ENCODE results near the gene ACRBP. TPM values are rescaled to one million over a fixed set of nuclear protein-coding genes. Genes with fewer than 3 reads are reported as not detected.
A peak's percentile ranks its signal among the peaks of the same experiment; 100 is the strongest.

Gene ACRBP
- total and polyA plus RNA-seq, 4 experiments from 2014 or later = 0.25 to 16.3 (median 13.9) TPM; not detected in 1

DNA sequence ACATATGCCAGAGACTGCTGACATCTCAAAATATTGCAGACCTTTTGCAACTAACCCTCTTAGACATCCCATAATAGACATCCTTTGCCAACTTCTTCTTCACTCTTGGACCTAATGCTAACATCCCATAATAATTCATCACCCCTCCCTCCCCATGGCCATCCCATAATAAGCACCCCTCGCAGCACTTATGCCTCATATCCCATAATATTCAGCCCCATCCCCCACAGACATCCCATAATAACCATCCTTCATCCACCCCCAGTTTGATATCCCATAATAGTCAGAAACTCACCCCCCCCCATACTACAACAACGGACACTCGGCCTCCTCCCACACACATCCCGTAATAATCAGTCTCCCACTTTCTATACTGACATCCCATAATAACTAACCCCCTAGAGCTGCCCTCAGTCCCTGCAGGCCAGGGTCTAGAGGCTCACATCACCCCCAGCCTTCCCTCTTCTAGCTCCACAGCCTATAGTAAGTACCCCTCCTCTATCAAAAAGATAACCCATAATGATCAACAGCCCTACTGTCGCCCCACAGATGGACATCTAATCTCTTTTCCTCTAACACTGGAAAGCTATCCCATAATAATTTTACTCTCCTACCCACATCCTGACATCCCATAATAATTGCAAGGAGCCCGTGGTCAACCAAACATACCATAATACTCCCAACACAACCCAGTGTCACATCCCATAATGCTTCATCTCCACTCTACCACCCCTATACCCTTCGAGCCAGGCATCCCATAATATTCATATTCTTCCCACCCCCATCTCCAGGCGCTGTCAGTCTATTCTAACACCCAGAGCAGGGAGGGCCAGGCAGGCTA, 39.3 kb downstream of the ACRBP start:
- Histone ChIP-seq H3K9me3 (ENCODE audit: control insufficient read depth in 1 of 2, low read length in 2 of 2) (no peaks in the 10 kb centered on the region), H3K36me3 (ENCODE audit: insufficient read depth, low read length) (no peaks in the 10 kb centered on the region), H3K27ac (ENCODE audit: low read depth, low read length) (peak overlapping the region; percentile 84), H3K4me1 (ENCODE audit: insufficient read depth, low read length) (peaks cover 58% of the 10 kb centered on the region), H3K27me3 (ENCODE audit: insufficient read depth, low read length) (no peaks in the 10 kb centered on the region), H3K4me3 (ENCODE audit: low read length in 2 of 2) (no peak overlapping the region)
- DNase-seq = peak; percentile 74 to 90 (median 79)
- no peak overlapping the region for H3K27ac Mint-ChIP-seq
- peaks cover 41 to 55% (median 47%) of the 10 kb centered on the region in 4 donors for H3K4me1 Mint-ChIP-seq
- H3K4me3 Mint-ChIP-seq = no peak overlapping the region
- peaks cover 0 to 1% (median 0%) of the 10 kb centered on the region in 8 donors for H3K9me3 Mint-ChIP-seq
- H3K36me3 Mint-ChIP-seq = peaks cover 0 to 22% of the 10 kb centered on the region in 2 donors
- CTCF ChIA-PET (ENCODE audit: partially characterized antibody) = interaction anchor here (0.6 to 1.9 kb wide), 3 partner anchors 9 to 115 kb away, joined by 3 to 9 read pairs (median 3); no protein-coding TSS in a partner anchor
- intact Hi-C loops (cut with micrococcal nuclease) = loop anchor here (1.0 to 2.0 kb wide), 6 partner anchors 9 to 244 kb away; partner anchors contain the start of genes IFFO1, ING4, NOP2 and USP5
- POLR2A ChIA-PET (ENCODE audit: partially characterized antibody) = interaction anchor here (0.6 to 1.9 kb wide), 13 partner anchors 9 to 265 kb away, joined by 3 to 25 read pairs (median 4); partner anchors contain the start of genes GAPDH, MLF2, NOP2 and SPSB2
- H3K27me3 Mint-ChIP-seq = no peaks in the 10 kb centered on the region

- H3K9me3 Mint-ChIP-seq = peaks cover 0 to 3% (median 0%) of the 10 kb centered on the region in 8 donors
- intact Hi-C loops (cut with micrococcal nuclease) = loop anchor here (1.0 to 2.0 kb wide), 5 partner anchors 38 to 246 kb away; partner anchors contain the start of genes IFFO1, ING4, NOP2 and USP5
- H3K4me3 ChIP-seq (ENCODE audit: low read length in 2 of 2) = peak overlapping the region; percentile 21 to 62
- peak overlapping the region in 5 of 8 donors; percentile 91 to 95 (median 93) for H3K4me3 Mint-ChIP-seq
- peaks cover 58% of the 10 kb centered on the region for H3K4me1 ChIP-seq (ENCODE audit: insufficient read depth, low read length)
- ChIA-PET CTCF (ENCODE audit: partially characterized antibody) (interaction anchor here (0.8 to 1.6 kb wide), 6 partner anchors 9 to 160 kb away, joined by 3 to 7 read pairs (median 4); partner anchors contain the start of genes IFFO1 and PTMS), POLR2A (ENCODE audit: partially characterized antibody) (interaction anchor here (0.8 to 4.6 kb wide), 17 partner anchors 8 to 245 kb away, joined by 3 to 27 read pairs (median 7); partner anchors contain the start of genes CDCA3, COPS7A, LPAR5 and NOP2)
- no peaks in the 10 kb centered on the region for H3K9me3 ChIP-seq (ENCODE audit: control insufficient read depth in 1 of 2, low read length in 2 of 2)
- H3K27me3 ChIP-seq (ENCODE audit: insufficient read depth, low read length) = no peaks in the 10 kb centered on the region
- H3K27me3 Mint-ChIP-seq = no peaks in the 10 kb centered on the region
- H3K36me3 ChIP-seq (ENCODE audit: insufficient read depth, low read length) = peaks cover 13% of the 10 kb centered on the region
- H3K27ac ChIP-seq (ENCODE audit: low read depth, low read length) = peak overlapping the region; percentile 84
- peak; percentile 64 to 82 (median 65) for DNase-seq
- peaks cover 9 to 36% of the 10 kb centered on the region in 2 donors for H3K36me3 Mint-ChIP-seq
- peaks cover 38 to 55% (median 47%) of the 10 kb centered on the region in 4 donors for H3K4me1 Mint-ChIP-seq
- H3K27ac Mint-ChIP-seq = peak overlapping the region; percentile 89 to 98 (median 95)
Measured at GRCh38 chr12:6606331-6607131, 40.7 kb downstream of the ACRBP start.

DNA sequence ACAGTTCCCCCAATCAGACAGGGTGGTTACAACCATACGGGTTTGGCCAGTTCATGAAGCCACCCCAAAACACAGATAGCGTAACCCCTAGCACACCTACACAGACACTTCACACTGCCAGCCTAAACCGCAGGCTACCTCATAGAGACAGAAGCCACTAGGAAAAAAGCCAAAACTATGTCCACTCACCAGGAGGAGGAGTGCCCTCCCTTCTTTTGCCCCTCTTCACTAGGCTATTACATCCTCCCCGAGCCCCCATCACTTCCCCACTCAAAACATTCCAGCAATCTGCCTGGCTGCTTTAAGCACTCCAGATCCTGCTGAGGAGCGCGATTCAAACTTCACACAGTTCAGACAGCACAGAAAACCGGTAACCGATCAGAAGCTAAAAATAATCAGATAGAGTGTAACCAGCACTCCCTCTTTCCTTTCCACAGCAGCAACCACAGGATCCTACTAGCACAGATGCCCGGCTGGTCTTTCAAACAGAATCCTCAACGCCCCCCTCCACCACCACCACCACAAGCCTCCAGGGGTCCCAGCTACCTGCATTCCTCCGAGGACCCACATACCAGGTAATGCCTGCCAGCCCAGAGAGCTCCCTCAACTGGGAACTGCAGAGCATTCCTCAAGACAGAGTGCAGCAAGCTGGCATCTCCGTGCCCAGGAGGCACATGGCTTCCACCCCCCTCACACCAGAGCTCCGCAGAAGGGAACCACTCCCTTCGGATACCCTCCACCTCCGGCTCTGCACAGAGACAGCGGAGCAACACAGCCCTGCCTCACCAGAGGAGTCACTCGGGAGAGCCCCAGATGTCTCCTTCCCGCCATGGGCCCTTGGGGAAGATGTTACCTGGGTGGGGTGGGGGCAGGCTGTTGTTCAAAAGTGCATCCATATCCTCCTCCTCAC, 41.6 kb downstream of the ACRBP start:
- Histone ChIP-seq H3K27me3 (ENCODE audit: insufficient read depth, low read length) (no peaks in the 10 kb centered on the region), H3K4me3 (ENCODE audit: low read length in 2 of 2) (peak overlapping the region; percentile 21 to 62), H3K4me1 (ENCODE audit: insufficient read depth, low read length) (peaks cover 50% of the 10 kb centered on the region), H3K9me3 (ENCODE audit: control insufficient read depth in 1 of 2, low read length in 2 of 2) (no peaks in the 10 kb centered on the region), H3K36me3 (ENCODE audit: insufficient read depth, low read length) (peaks cover 22% of the 10 kb centered on the region), H3K27ac (ENCODE audit: low read depth, low read length) (peak overlapping the region; percentile 84)
- POLR2A ChIA-PET (ENCODE audit: partially characterized antibody) = interaction anchor here (0.6 to 4.6 kb wide), 24 partner anchors 9 to 338 kb away, joined by 3 to 27 read pairs (median 5); partner anchors contain the start of genes C12orf57, CDCA3, COPS7A and LPAR5
- peak overlapping the region in 5 of 8 donors; percentile 91 to 95 (median 93) for H3K4me3 Mint-ChIP-seq
- peak overlapping the region; percentile 89 to 98 (median 95) for H3K27ac Mint-ChIP-seq
- peaks cover 0 to 3% (median 0%) of the 10 kb centered on the region in 8 donors for H3K9me3 Mint-ChIP-seq
- H3K27me3 Mint-ChIP-seq = no peaks in the 10 kb centered on the region
- CTCF ChIA-PET (ENCODE audit: partially characterized antibody) = interaction anchor here (0.8 to 3.3 kb wide), 12 partner anchors 8 to 220 kb away, joined by 3 to 17 read pairs (median 4); partner anchors contain the start of genes IFFO1 and PTMS
- H3K36me3 Mint-ChIP-seq = peaks cover 17 to 45% of the 10 kb centered on the region in 2 donors
- peak; percentile 46 to 82 (median 54) for DNase-seq
- H3K4me1 Mint-ChIP-seq = peaks cover 33 to 52% (median 42%) of the 10 kb centered on the region in 4 donors
- intact Hi-C loops (cut with micrococcal nuclease) = loop anchor here (2.0 kb wide), 1 partner anchor 37 kb away; the partner anchor contains the start of gene NOP2

DNA sequence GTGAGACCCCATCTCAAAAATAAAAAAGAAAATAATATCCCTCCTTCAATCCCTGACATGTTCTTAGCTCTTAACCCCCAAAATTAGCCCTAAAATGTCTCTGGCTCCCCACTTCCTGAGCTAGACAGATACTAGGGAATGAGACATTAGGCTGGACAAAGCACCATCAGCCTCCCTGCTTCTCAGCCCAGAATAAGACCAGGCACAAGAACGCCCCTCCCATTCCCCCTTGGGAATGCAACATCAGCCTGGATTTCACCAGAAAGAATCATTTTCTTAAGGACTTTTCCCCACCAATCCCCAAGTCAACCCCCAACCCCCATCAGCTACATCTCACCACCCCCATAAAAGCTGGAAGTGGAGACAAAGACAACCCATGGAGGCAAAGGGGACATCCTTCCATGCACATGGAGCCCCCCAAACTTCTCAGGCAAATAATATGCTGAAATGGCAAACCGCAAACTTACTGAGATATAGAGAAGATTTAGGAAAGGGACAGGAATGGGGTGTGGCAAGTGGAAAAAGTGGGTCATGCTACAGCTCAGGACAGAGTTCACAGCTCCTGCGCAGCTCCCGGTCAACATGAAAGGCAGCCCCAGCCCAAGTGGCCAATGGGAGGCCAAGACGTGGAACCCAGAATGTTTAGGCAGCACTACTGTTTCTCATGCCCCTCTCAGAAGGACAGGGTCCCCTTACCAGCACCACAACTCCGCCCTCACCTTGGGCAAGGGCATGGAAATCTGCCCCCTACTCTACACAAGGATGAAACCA, 42.8 kb downstream of the ACRBP start:
- ChIA-PET POLR2A (ENCODE audit: partially characterized antibody) (interaction anchor here (0.8 to 4.6 kb wide), 14 partner anchors 9 to 339 kb away, joined by 3 to 27 read pairs (median 9); partner anchors contain the start of genes C12orf57, CDCA3, COPS7A and GAPDH), CTCF (ENCODE audit: partially characterized antibody) (interaction anchor here (0.9 to 3.3 kb wide), 14 partner anchors 9 to 268 kb away, joined by 3 to 17 read pairs (median 3); partner anchors contain the start of gene SPSB2)
- peak overlapping the region; percentile 21 to 62 for H3K4me3 ChIP-seq (ENCODE audit: low read length in 2 of 2)
- no peaks in the 10 kb centered on the region for H3K27me3 Mint-ChIP-seq
- peak overlapping the region; percentile 89 to 98 (median 95) for H3K27ac Mint-ChIP-seq
- H3K27ac ChIP-seq (ENCODE audit: low read depth, low read length) = peak overlapping the region; percentile 84
- peaks cover 28 to 57% of the 10 kb centered on the region in 2 donors for H3K36me3 Mint-ChIP-seq
- H3K9me3 Mint-ChIP-seq = peaks cover 0 to 3% (median 0%) of the 10 kb centered on the region in 8 donors
- H3K27me3 ChIP-seq (ENCODE audit: insufficient read depth, low read length) = no peaks in the 10 kb centered on the region
- DNase-seq = no peak
- peak overlapping the region in 5 of 8 donors; percentile 91 to 95 (median 93) for H3K4me3 Mint-ChIP-seq
- H3K36me3 ChIP-seq (ENCODE audit: insufficient read depth, low read length) = peaks cover 34% of the 10 kb centered on the region
- peaks cover 48% of the 10 kb centered on the region for H3K4me1 ChIP-seq (ENCODE audit: insufficient read depth, low read length)
- peaks cover 34 to 51% (median 45%) of the 10 kb centered on the region in 4 donors for H3K4me1 Mint-ChIP-seq
- intact Hi-C loops (cut with micrococcal nuclease) = no loop called here
- H3K9me3 ChIP-seq (ENCODE audit: control insufficient read depth in 1 of 2, low read length in 2 of 2) = no peaks in the 10 kb centered on the region

GRCh38 chr12:6603095-6603567, 44.1 kb downstream of the ACRBP start:
- Histone ChIP-seq H3K9me3 (ENCODE audit: control insufficient read depth in 1 of 2, low read length in 2 of 2) (no peaks in the 10 kb centered on the region), H3K27me3 (ENCODE audit: insufficient read depth, low read length) (no peaks in the 10 kb centered on the region), H3K27ac (ENCODE audit: low read depth, low read length) (peak overlapping the region; percentile 57), H3K36me3 (ENCODE audit: insufficient read depth, low read length) (peaks cover 45% of the 10 kb centered on the region), H3K4me3 (ENCODE audit: low read length in 2 of 2) (peak overlapping the region; percentile 14 to 42), H3K4me1 (ENCODE audit: insufficient read depth, low read length) (peaks cover 48% of the 10 kb centered on the region)
- peak overlapping the region; percentile 87 to 96 (median 93) for H3K27ac Mint-ChIP-seq
- H3K27me3 Mint-ChIP-seq = no peaks in the 10 kb centered on the region
- ChIA-PET POLR2A (ENCODE audit: partially characterized antibody) (interaction anchor here (0.5 to 4.6 kb wide), 19 partner anchors 11 to 341 kb away, joined by 3 to 27 read pairs (median 4); partner anchors contain the start of genes C12orf57, CD4, CDCA3 and COPS7A), CTCF (ENCODE audit: partially characterized antibody) (interaction anchor here (0.6 to 3.3 kb wide), 11 partner anchors 10 to 233 kb away, joined by 3 to 17 read pairs (median 3); no protein-coding TSS in a partner anchor)
- DNase-seq = peak; percentile 43 to 75 (median 47)
- peaks cover 34 to 52% (median 46%) of the 10 kb centered on the region in 4 donors for H3K4me1 Mint-ChIP-seq
- intact Hi-C loops (cut with micrococcal nuclease) = no loop called here
- peaks cover 36 to 69% of the 10 kb centered on the region in 2 donors for H3K36me3 Mint-ChIP-seq
- H3K4me3 Mint-ChIP-seq = peak overlapping the region in 7 of 8 donors; percentile 77 to 94 (median 84)
- H3K9me3 Mint-ChIP-seq = peaks cover 0 to 3% (median 0%) of the 10 kb centered on the region in 8 donors

All from CD4-positive, alpha-beta memory T cell (primary cell).